GM12891 (cell line): ENCODE data around the gene HES1.

Experiments used
- DNase-seq: peaks from one replicate; pipeline ENCODE4 v3.0.0; 2011; ENCODE audit warnings: low spot score; ENCODE audit not compliant: insufficient read length
- FAIRE-seq: peaks from 2 replicates; lab custom pipeline; 2011; peaks lifted over from hg19 to GRCh38; lab: Jason Lieb, UNC
- PAX5 ChIP-seq: IDR thresholded peaks from 2 replicates; pipeline ENCODE4 v1.6.1; 2011; ENCODE audit warnings: low read length, moderate library complexity, mild to moderate bottlenecking; ENCODE audit not compliant: insufficient read depth, severe bottlenecking
- POLR2A ChIP-seq: IDR thresholded peaks from 2 replicates; pipeline ENCODE4 v1.6.1; 2011; ENCODE audit warnings: low read depth, low read length, control low read depth
- POLR2AphosphoS5 ChIP-seq: IDR thresholded peaks from 2 replicates; pipeline ENCODE4 v1.6.1; 2011; ENCODE audit warnings: low read depth, low read length, control low read depth
- POU2F2 ChIP-seq: IDR thresholded peaks from 2 replicates; pipeline ENCODE4 v1.6.1; 2011; ENCODE audit warnings: low read depth, mild to moderate bottlenecking, control low read depth, low read length, moderate library complexity
- SPI1 ChIP-seq: IDR thresholded peaks from 2 replicates; pipeline ENCODE4 v1.6.1; 2011; ENCODE audit warnings: low read depth, low read length, control low read depth
- TAF1 ChIP-seq: IDR thresholded peaks from 2 replicates; pipeline ENCODE4 v1.6.1; 2011; ENCODE audit warnings: low read depth, low read length, control low read depth

The HES1 gene

GRCh38 chr3:194101592-194102432 is 34.1 kb upstream of the HES1 start:
- FAIRE-seq (no peak), DNase-seq (no peak)
- no peak for TF ChIP-seq POU2F2
- TF ChIP-seq POLR2A, result no peak
- TF ChIP-seq SPI1, result no peak
- no peak for TF ChIP-seq POLR2AphosphoS5

GRCh38 chr3:194102436-194102835 is 33.5 kb upstream of the HES1 start:
- DNase-seq (peak; percentile 29), FAIRE-seq (peak; percentile 62)
- TF ChIP-seq SPI1 (no peak), TAF1 (no peak), POU2F2 (no peak), POLR2A (no peak), POLR2AphosphoS5 (no peak), PAX5 (no peak)

GRCh38 chr3:194103505-194103904 is 32.4 kb upstream of the HES1 start:
- FAIRE-seq, result peak; percentile 89
- TF ChIP-seq PAX5, result no peak
- peak; percentile 42 for DNase-seq

GRCh38 chr3:194103983-194104751 is 31.8 kb upstream of the HES1 start:
- peak; percentile 40 for DNase-seq
- FAIRE-seq, result peak; percentile 85
- TF ChIP-seq POU2F2 (0 out of 2 replicates have a peak, but pooled peaks have one; percentile 22), POLR2A (no peak), SPI1 (peak; percentile 25; the same call in 1 of the 2 replicates), POLR2AphosphoS5 (no peak), TAF1 (no peak)

GRCh38 chr3:194105292-194105691 is 30.7 kb upstream of the HES1 start:
- no peak for TF ChIP-seq SPI1
- no peak for TF ChIP-seq POU2F2
- TF ChIP-seq POLR2AphosphoS5, result no peak
- no peak for TF ChIP-seq TAF1
- TF ChIP-seq POLR2A, result no peak
- no peak for TF ChIP-seq PAX5
- peak; percentile 76 for FAIRE-seq
- DNase-seq, result no peak

- no peak for FAIRE-seq
- TF ChIP-seq PAX5 (no peak), POLR2AphosphoS5 (no peak), POLR2A (no peak), POU2F2 (no peak), SPI1 (no peak), TAF1 (no peak)
- DNase-seq, result no peak
These were observed 28.8 kb upstream of the HES1 start for GRCh38 chr3:194107107-194107506.

- peak; percentile 42 for TF ChIP-seq SPI1
- no peak for TF ChIP-seq POU2F2
- peak; percentile 78 for FAIRE-seq
- DNase-seq, result no peak
These were observed 26.6 kb upstream of the HES1 start for GRCh38 chr3:194109192-194109863.

- no peak for FAIRE-seq
- DNase-seq, result no peak
- TF ChIP-seq POLR2AphosphoS5, result no peak
- no peak for TF ChIP-seq SPI1
- no peak for TF ChIP-seq POLR2A
- no peak for TF ChIP-seq PAX5
- no peak for TF ChIP-seq POU2F2
- no peak for TF ChIP-seq TAF1
These were observed 25.5 kb upstream of the HES1 start for GRCh38 chr3:194110483-194110882.

- DNase-seq, result no peak
- FAIRE-seq, result no peak
- no peak for TF ChIP-seq TAF1
- no peak for TF ChIP-seq POLR2A
- TF ChIP-seq POLR2AphosphoS5, result no peak
- TF ChIP-seq POU2F2, result no peak
These were observed 24.6 kb upstream of the HES1 start for GRCh38 chr3:194111336-194111735.
